ENCODE measurements around the gene NOP10. TPM values are rescaled to one million over a fixed set of nuclear protein-coding genes. Genes with fewer than 3 reads are reported as not detected.

Gene NOP10
- total and polyA plus RNA-seq, 2 of the 13 experiments (the other 11 are each of a cell fraction or from before 2014, with no cell fraction given) = 239 to 369 TPM

DNA sequence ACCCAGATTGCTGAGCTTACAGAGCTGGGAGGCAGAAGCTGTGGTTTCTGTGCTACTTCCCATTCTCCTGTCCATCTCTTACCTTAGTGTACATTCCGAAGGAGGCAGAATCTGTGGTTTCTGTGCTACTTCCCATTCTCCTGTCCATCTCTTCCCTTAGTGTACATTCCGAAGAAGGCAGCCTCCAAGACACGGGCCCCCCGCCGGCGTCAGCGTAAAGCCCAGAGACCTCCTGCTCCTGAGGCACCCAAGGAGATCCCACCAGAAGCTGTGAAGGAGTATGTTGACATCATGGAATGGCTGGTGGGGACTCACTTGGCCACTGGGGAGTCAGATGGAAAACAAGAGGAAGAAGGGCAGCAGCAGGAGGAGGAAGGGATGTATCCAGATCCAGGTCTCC is 11.3 kb upstream of the NOP10 start (continued):
- TF ChIP-seq CHD2 (IDR thresholded peaks at IDR 0.05; ENCODE audit: low read depth, low read length) (no peak), ZKSCAN5 (CRISPR knock-in tag; IDR thresholded peaks at IDR 0.05) (no peak), MTF2 (CRISPR knock-in tag; IDR thresholded peaks at IDR 0.05; ENCODE audit: borderline replicate concordance) (no peak), SMC3 (IDR thresholded peaks at IDR 0.05; ENCODE audit: low read length) (no peak), SIN3A (IDR thresholded peaks at IDR 0.05; ENCODE audit: borderline replicate concordance, low read depth, low read length) (no peak), ZEB1 (IDR thresholded peaks at IDR 0.05; ENCODE audit: insufficient replicate concordance, low read depth) (no peak), MIER3 (CRISPR knock-in tag; IDR thresholded peaks at IDR 0.05; ENCODE audit: borderline replicate concordance) (no peak), ZNF772 (CRISPR knock-in tag; IDR thresholded peaks at IDR 0.05) (no peak), GTF3A (CRISPR knock-in tag; conservative IDR thresholded peaks at IDR 0.05) (no peak), SKI (IDR thresholded peaks at IDR 0.05; ENCODE audit: partially characterized antibody) (no peak)
- TF ChIP-seq, protein P1, sequence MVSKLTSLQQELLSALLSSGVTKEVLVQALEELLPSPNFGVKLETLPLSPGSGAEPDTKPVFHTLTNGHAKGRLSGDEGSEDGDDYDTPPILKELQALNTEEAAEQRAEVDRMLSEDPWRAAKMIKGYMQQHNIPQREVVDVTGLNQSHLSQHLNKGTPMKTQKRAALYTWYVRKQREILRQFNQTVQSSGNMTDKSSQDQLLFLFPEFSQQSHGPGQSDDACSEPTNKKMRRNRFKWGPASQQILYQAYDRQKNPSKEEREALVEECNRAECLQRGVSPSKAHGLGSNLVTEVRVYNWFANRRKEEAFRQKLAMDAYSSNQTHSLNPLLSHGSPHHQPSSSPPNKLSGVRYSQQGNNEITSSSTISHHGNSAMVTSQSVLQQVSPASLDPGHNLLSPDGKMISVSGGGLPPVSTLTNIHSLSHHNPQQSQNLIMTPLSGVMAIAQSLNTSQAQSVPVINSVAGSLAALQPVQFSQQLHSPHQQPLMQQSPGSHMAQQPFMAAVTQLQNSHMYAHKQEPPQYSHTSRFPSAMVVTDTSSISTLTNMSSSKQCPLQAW (CRISPR knock-in tag; IDR thresholded peaks at IDR 0.05) = no peak

- POLR2A ChIA-PET = no interaction called here
- in situ Hi-C loops (cut with HindIII; ENCODE audit: extremely low pct_ligation_motif_present, low pct_unique_long_range_greater_than_20kb) (loop anchor here (25.0 kb wide), 1 partner anchor 291 kb away; no protein-coding TSS in a partner anchor), intact Hi-C loops (cut with micrococcal nuclease; ENCODE audit: unreplicated experiment) (no loop called here)
- H3K9ac ChIP-seq (ENCODE audit: insufficient read depth, low read depth, low read length) = no peak overlapping the region
- H3K9me3 ChIP-seq (ENCODE audit: low read length) = no peaks in the 10 kb centered on the region
- no peak for DNase-seq (ENCODE audit: low spot score)
- CTCF ChIA-PET (ENCODE audit: low intra/inter-chr PET ratio, low total read pairs) = no interaction called here
- H3K79me2 ChIP-seq (ENCODE audit: insufficient read depth, low read length) = no peaks in the 10 kb centered on the region
- H2AFZ ChIP-seq (ENCODE audit: low read length) = no peak overlapping the region
- peaks cover 0 to 9% of the 10 kb centered on the region in 2 experiments; a peak in 2 of 5 replicates for H3K27me3 ChIP-seq (ENCODE audit: control insufficient read depth in 1 of 2, insufficient read depth in 2 of 2, low read length in 2 of 2)
- no peak overlapping the region for H3K4me3 ChIP-seq (replicated peaks in 1 of 3; ENCODE audit: insufficient read depth in 1 of 3, low read depth in 2 of 3, low read length in 3 of 3)
- no peak for TF ChIP-seq ZNF598 (CRISPR knock-in tag; IDR thresholded peaks at IDR 0.05; ENCODE audit: borderline replicate concordance)
- no peak for TF ChIP-seq KAT2B (IDR thresholded peaks at IDR 0.05; ENCODE audit: borderline replicate concordance, low read depth, low read length)
- no peak for TF ChIP-seq RFX5 (IDR thresholded peaks at IDR 0.05; ENCODE audit: low read depth, low read length)
- TF ChIP-seq, protein P2, sequence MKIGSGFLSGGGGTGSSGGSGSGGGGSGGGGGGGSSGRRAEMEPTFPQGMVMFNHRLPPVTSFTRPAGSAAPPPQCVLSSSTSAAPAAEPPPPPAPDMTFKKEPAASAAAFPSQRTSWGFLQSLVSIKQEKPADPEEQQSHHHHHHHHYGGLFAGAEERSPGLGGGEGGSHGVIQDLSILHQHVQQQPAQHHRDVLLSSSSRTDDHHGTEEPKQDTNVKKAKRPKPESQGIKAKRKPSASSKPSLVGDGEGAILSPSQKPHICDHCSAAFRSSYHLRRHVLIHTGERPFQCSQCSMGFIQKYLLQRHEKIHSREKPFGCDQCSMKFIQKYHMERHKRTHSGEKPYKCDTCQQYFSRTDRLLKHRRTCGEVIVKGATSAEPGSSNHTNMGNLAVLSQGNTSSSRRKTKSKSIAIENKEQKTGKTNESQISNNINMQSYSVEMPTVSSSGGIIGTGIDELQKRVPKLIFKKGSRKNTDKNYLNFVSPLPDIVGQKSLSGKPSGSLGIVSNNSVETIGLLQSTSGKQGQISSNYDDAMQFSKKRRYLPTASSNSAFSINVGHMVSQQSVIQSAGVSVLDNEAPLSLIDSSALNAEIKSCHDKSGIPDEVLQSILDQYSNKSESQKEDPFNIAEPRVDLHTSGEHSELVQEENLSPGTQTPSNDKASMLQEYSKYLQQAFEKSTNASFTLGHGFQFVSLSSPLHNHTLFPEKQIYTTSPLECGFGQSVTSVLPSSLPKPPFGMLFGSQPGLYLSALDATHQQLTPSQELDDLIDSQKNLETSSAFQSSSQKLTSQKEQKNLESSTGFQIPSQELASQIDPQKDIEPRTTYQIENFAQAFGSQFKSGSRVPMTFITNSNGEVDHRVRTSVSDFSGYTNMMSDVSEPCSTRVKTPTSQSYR (CRISPR knock-in tag; IDR thresholded peaks at IDR 0.05; ENCODE audit: borderline replicate concordance) = no peak
- TF ChIP-seq ELF4 (CRISPR knock-in tag; IDR thresholded peaks at IDR 0.05; ENCODE audit: borderline replicate concordance) = no peak
- no peak for TF ChIP-seq ATAD3A (CRISPR knock-in tag; IDR thresholded peaks at IDR 0.05)
- no peak for TF ChIP-seq YEATS2 (CRISPR knock-in tag; IDR thresholded peaks at IDR 0.05; ENCODE audit: borderline replicate concordance)
- TF ChIP-seq ZNF121 (CRISPR knock-in tag; IDR thresholded peaks at IDR 0.05) = no peak
- TF ChIP-seq NFIB (CRISPR knock-in tag; IDR thresholded peaks at IDR 0.05; ENCODE audit: borderline replicate concordance) = no peak
- TF ChIP-seq ESRRA (CRISPR knock-in tag; IDR thresholded peaks at IDR 0.05; ENCODE audit: low read depth) = no peak
- no peak for TF ChIP-seq KDM1A (CRISPR knock-in tag; IDR thresholded peaks at IDR 0.05)
- no peak for TF ChIP-seq ZFP1 (CRISPR knock-in tag; IDR thresholded peaks at IDR 0.05)
- H3K36me3 ChIP-seq (replicated peaks in 1 of 2; ENCODE audit: control insufficient read depth in 1 of 2, insufficient read depth in 2 of 2, low read length in 2 of 2) = peaks cover 0 to 1% of the 10 kb centered on the region in 2 experiments; a peak in 1 of 5 replicates
- H3K27ac ChIP-seq (ENCODE audit: extremely low read length, insufficient read depth, low read length) = no peak overlapping the region
- no peaks in the 10 kb centered on the region for H3K4me1 ChIP-seq (ENCODE audit: insufficient read depth, low read length)
- no peak for ATAC-seq
- no peaks in the 10 kb centered on the region for H4K20me1 ChIP-seq (ENCODE audit: insufficient read depth, low read length)
- BruUV-seq (replicated peaks) = no TSS peak
- 57% methylated on average over 1 of the region's 2 CpGs for WGBS (ENCODE audit: low lambda C conversion rate)
- FAIRE-seq = no peak
- H3K4me2 ChIP-seq (ENCODE audit: low read depth, low read length) = no peak overlapping the region
Observed at GRCh38 chr15:34353627-34354026, 10.7 kb upstream of the NOP10 start.
